Activated effector memory CD4-positive, alpha-beta T cell treated with Interleukin-2 at 50 U/mL for 16 hours (primary cell): Measurements from ENCODE around the gene AVL9.
"Not testable (repeated sequence)": the region's sequence is repeated elsewhere in the genome, so short reads cannot be mapped to it uniquely, and the experiment has no call there.

ENCODE experiments used
- DNase-seq: peaks from one replicate; pipeline ENCODE4 v3.0.0-alpha.2; 2020

Gene AVL9

GRCh38 chr7:32592701-32593100 is 97.4 kb downstream of the AVL9 start:
- DNase-seq: no peak

DNA sequence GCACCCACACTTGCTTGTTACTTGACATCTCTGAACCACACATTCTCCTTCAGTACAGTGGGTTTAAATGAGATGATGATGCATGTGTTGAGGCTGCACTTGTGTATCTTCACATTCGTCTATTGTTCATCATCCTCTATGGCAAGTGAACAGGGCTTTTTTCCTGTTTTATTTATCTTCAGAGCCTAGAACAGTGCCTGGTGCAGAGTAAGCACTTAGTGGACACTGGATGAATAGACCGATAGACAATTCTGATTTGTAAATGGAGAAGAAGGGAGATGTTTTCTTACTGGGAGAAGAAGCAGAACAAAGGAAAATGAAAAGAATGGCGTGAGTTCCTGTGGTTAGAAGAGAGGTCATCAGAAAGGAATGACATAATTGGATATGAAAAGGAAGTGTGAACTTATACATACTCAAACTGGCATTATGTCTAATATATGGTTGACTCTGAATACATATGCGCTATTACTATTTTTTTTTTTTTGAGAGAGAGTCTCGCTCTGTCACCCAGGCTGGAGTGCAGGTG is 99.7 kb downstream of the AVL9 start:
- DNase-seq: no peak

DNA sequence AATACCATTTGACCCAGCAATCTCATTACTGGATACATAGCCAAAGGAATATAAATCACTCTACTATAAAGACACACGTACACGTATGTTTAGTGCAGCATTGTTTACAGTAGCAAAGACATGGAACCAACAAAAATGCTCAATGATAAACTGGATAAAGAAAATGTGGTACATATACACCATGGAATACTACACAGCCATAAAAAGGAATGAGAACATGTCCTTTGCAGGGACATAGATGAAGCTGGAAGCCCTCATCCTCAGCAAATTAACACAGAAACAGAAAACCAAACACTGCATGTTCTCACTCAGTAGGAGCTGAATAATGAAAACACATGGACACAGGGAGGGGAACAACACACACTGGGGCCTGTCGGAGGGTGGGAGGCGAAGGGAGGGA is 105.9 kb downstream of the AVL9 start:
- not testable (repeated sequence) for DNase-seq

- no peak for DNase-seq
These were observed 107.2 kb downstream of the AVL9 start for GRCh38 chr7:32602470-32602869.

- not testable (repeated sequence) for DNase-seq
These were observed 108.2 kb downstream of the AVL9 start for GRCh38 chr7:32603492-32603891.

- not testable (repeated sequence) for DNase-seq
These were observed 108.8 kb downstream of the AVL9 start for GRCh38 chr7:32604047-32604446.

GRCh38 chr7:32605032-32605431 is 109.7 kb downstream of the AVL9 start:
- no peak for DNase-seq

GRCh38 chr7:32609463-32609862 is 114.2 kb downstream of the AVL9 start:
- no peak for DNase-seq

DNA sequence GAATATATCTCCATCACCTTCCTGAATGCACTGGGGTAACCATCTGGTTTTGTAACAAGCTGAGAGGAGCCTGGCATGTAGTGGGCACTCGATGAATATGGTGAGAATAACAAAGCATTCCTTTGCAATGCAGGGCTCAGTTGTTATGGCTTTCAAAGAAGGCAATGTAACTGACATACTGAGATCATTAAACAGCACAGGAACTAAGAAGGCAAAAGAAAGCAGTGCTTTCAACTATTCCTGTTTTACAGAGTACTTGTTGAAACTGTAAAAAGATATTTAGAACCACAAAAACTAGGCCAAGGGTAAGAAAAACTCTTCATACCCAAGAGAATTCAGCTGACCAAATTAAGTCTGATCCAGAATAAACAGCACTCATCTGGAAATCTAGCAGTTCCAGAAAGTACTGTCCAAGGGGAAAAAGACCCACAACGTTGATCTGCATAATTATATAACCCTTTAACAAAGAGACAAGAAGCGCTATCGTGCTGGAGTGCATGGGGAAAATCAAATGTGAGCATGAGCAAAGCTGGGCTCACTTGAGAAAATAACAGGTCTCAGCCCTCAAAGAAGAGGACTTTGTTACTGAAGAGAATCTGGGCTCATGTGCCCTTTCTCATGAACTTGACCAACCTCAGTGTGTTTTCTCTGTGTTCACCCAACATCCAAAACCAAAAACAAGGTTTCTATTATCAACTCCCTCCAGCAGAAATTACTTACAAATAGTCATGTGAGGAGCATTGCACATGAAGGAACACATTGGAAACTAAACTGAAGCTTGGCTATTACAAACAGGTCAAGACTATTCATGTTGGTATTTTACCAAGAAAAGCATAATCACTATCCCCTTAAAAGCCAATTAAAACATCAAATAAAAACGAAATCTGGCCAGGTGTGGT is 116.2 kb downstream of the AVL9 start:
- DNase-seq: no peak

GRCh38 chr7:32616625-32617024 is 121.3 kb downstream of the AVL9 start:
- no peak for DNase-seq

- DNase-seq: no peak
These were observed 123.2 kb downstream of the AVL9 start for GRCh38 chr7:32618470-32618869.

DNA sequence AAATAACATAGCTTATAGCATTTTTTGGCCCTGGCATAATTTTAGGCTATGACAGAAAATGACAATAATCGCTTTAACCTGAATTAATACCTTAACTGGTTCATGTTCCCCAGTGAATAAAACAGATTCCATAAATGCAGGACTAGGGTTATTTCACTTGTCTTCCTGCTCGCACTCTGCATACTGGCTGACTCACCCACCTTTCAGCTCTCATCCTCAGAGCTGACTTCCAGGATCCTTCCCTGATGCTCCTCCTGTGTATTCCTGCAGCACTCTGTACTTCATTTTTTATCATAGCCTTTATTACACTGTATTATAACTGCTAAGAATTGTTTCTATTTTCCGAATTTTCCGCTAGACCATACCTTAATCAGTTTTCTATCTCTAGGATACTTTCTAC is 123.7 kb downstream of the AVL9 start:
- DNase-seq: no peak

DNA sequence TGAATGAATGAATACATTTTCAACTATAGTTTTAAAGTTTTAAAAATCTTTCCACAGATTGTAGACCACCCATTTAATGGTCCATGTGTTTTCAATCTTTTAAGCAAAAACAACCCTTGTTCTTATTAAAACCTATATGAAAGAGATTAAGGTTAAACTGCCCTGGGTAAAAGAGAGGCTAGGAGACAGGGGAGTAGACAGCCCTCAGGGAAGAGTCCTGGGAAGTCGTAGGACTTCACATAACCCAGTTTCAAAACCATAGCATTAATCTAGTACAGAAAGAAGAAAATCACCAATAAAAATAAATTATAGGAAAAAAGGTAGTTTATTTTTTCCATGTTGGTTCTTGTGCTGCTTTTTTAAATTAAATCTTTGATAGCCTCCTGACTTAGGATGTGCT is 124.1 kb downstream of the AVL9 start:
- DNase-seq: not testable (repeated sequence)

DNA sequence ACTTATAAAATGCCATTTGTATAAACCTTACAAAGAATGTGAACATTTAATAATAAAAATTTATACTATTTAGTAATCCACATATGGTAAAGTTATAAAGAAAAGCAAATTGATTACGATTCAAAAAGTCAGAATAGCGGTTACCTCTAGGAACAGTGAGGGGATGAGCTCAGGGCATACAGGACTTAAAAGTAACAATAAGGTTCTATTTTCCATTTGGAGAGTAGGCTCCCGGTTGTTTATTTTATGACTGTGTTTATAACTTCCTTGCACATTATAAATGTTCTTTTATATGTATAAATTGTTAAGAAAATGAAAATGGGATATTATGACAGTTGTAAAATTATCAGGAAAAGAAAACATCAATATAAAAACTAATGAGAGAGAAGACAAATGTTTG is 135.7 kb downstream of the AVL9 start:
- no peak for DNase-seq

DNA sequence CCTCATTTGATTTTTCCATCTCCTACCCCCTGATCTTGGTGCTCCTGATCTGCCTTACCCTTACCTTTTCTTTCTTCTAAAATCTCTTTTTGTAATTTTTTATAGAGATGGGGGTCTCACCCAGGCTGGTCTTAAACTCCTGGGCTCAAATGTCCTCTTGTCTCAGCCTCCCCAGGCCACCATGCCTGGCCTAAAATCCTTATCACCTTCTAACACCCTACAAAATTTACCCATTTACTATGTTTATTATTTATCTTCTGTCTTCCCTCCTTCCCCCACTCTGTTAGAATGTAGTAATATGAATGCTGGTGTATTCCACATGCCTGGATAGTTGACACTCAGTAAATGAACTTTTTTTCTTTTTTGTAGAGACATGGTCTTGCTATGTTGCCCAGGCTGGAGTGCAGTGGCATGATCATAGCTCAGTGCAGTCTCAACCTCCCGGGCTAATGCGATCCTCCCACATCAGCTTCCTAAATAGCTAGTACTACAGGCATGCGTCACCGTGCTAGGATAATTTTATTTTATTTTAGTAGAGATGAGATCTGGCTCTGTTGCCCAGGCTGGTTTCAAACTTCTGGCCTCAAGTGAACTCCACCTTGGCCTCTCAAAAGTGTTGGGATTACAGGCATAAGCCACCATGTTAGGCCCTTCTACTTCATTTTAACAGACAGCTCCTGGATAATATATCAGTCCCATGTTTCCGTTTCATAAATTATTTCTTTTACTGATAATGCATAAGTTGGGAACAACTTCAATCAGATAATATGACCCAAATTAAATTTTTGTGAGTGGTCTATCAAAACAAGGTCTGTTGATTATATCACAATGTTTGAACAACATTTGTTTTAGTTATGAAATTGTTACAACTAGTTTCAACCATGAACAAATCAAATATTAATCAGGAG is 136.6 kb downstream of the AVL9 start:
- not testable (repeated sequence) for DNase-seq

DNA sequence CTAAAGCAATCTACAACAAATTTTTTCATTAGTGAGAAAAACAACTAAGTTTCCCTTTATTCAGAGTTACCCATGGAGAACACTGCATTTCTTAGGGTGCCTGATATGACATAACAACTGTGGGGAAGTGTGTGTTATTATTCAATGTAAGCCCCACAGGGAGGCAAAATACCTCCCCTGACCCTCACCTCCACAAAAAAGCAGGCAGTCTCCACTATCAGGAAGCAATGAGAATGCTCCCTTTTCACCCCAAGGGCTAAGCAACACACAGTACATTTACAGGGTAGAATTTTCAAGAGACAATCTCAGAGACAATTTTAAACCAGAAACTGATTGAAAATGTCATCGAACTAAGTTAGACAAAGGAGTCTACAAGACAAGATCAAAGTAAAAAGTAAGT is 138.2 kb downstream of the AVL9 start:
- DNase-seq: not testable (repeated sequence)

- not testable (repeated sequence) for DNase-seq
These were observed 139.6 kb downstream of the AVL9 start for GRCh38 chr7:32634798-32635393.

DNA sequence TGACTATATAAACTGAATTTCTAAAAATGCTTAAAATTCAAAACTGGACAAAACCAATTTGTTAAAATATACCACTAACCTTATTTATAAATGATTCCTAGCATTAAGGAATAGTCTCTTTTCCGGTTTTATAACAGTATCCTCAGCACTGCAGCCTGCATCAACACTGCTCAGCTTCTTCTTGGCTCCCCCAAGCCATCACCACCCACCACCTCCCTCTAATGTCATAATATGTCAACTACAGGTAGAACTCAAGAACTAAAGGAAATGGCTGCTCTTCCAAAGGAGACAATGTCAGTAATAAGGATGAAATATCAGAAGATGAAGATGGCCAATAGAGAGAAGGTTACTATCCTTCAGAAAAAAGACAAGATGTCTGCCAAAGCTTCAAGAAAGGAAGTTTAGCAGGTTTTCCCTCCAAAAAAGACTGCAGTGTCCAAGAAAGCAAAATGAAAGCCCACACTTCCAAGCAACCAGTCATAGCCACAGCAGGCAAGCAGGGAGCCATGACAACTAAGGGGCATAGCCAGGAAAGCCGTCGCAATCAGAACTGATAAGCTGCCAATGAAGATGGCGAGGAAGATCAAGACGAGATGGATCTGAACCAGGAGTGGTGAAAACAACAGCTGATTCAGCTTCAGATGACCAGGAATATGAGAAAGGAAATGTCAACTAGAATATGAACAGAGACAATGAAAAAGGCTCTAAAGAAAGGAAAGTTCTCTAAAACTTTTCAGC is 141.6 kb downstream of the AVL9 start:
- DNase-seq: not testable (repeated sequence)

GRCh38 chr7:32637611-32638010 is 142.3 kb downstream of the AVL9 start:
- DNase-seq: not testable (repeated sequence)
